GM10847 (cell line): ENCODE measurements around the gene TADA2A.

Experiments
- POLR2A ChIP-seq: IDR thresholded peaks from 2 replicates; pipeline ENCODE4 v1.6.1; 2011; ENCODE audit not compliant: insufficient read length; ENCODE audit errors: extremely low read depth

The TADA2A gene

DNA sequence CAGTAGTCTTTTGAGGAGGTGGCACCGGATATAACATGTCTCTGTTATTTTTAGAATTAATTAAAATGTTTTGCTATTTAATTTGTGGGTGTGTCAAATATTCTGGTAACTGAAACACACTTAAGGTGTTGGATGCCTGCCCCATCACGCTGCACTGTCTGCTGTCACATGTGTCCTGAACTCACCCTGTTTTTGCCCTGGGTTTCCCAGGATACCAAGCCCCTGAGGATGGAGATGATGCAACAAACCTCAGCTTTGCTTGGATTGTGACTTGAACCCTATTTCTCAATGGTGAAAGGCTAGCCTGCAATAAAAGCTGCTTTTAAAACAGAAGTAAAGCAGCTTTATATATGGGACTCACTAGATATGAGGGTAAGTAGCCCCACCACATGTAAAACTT is 71.5 kb downstream of the TADA2A start:
- TF ChIP-seq POLR2A: no peak

DNA sequence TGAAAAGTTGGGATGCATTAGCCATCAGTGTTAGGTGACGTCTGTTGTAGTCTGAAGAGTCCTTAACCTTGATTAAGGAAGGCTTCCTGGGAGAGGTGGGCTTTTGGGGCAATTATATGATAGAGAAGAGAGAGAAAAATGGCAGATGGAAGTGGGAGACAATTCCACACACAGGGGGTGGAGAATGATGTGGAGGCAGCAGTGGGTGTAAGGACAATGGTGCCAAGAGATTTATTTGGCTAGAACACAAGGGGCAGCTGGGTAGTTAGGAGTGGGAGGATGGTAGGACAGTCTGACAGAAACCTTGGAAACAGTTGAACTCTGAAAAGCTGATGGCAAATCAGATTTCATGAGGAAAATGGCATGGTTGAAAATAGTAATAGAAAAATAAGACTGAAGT is 72.3 kb downstream of the TADA2A start:
- no peak for TF ChIP-seq POLR2A

DNA sequence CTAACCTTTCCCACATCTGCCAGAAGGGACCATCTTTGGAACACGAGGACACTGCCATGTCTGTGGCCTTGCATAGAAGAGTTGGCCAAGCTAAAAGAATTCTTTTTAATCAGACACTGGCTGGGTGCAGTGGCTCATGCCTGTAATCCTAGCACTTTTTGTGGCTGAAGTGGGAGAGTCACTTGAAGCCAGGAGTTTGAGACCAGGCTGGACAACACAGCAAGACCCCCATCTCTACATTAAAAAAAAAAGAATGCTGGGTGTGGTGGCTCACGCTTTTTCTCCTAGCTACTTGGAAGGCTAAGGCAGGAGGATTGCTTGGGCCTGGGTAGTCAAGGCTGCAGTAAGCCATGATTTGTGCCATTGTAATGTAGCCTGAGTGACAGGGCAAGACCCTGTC is 73.7 kb downstream of the TADA2A start:
- no peak for TF ChIP-seq POLR2A

DNA sequence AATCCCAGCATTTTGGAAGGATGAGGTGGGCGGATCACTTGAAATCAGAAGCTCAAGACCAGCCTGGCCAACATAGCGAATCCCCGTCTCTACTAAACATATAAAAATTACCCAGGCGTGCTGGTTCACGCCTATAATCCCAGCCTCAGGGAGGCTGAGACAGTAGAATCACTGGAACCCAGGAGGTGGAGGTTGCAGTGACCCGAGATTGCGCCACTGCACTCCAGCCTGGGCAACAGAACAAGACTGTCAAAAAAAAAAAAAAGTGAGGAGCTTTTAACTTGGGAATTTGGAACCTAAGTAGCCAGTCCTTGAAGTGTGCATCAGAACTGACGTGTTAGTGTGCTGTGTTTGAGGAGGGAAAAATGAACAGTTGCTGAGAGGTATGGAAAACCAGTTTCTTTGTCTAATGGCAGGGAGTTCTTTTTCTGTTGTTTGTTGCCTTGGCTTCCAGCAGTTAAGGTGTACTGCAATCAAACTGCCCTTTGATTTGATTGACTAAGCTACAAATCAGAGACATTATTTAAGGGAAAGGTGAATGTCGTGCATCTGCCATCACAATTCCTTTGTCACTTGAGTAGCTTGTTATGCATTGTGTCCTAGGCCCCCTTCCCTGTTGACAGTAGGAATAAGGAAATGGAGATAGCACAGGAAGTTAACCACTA is 74.4 kb downstream of the TADA2A start:
- TF ChIP-seq POLR2A: no peak

DNA sequence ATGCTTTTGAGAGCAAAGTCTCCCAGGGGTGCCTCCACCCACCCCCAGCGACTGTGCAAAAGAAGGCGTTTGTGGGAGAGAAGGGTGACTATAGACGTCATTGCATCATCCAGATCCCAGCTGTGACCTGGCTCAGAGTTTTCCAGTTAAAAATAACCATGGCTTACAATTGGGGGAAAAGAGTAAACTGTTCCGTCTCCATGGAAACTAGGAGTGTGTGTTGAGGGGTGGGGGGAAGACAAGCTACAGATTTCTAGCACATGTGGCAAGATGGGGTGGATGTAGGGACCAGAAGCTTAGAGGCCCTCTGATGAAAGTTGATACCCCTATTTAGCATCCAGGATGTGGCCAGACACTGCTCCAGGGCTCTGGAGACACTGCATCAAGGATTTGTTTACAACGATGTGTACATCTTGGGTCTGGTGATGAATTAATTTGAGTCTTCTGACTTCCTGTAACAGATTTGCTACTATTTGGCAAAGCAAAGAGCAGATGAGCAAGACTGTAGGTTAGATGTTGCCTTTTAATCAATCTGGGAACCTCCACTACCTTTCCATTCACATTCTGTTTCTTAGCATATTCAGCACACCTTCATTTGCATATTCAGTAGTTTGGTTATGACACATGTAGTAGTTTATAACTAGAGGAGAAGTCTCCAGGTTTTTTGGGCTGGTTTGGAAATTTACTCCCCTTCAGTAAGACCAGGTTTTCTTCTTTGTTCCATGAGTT is 76.8 kb downstream of the TADA2A start:
- no peak for TF ChIP-seq POLR2A

DNA sequence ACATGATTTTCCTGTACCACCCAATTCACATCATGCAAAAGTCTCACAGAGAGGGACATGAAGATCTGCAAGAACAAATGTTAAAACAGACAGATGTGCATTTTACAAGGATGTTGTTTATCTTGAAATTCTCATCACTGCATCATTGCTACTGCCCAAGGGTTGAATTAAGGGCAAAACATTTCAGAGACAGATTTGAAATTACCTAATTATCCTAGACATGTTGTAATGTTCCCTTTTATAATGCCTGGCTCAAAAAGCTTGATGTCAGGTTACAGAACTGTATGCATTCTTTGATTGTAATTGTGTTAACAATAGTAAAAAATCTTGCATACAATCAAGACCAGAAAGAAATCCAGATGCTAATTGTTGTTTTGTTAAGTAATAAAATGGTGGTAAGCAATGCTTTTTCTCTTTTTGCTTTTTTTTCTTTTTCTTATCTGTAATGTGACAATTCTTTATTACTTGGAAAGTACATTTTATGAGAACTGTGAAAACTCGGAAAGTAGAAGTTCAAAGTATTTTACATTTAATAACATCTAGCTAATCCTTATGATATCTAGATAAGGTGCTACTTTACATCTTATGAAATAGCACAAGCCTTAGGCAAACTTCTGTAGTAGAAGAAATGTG is 79.4 kb downstream of the TADA2A start:
- no peak for TF ChIP-seq POLR2A

DNA sequence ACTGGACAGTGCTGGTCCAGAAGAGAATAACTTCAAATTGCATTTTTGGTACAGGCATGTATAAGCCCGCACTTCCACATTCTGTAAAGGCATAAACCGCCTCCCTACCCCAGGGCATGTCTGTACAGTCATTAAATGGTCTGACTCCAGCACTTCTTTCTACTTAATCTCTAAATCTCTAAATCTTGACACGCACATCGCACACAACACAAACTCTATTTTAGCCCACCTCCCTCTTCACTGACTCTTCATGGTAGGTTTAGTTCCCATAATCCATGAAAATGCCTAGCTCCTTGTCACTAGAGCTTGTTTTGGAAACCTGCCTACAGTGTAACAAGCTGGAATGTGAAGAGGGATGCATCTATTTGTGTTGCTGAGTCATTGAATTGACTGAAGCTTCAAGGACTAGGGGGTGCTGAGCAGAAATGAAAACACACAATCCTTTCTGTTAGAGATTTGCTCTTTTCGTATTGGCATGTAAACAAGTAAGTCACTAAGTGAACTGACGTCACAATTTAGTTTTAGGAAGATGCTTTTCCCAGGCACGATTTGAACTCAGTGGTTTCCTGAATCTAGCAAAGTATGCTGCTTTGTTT is 81.4 kb downstream of the TADA2A start:
- TF ChIP-seq POLR2A: no peak

DNA sequence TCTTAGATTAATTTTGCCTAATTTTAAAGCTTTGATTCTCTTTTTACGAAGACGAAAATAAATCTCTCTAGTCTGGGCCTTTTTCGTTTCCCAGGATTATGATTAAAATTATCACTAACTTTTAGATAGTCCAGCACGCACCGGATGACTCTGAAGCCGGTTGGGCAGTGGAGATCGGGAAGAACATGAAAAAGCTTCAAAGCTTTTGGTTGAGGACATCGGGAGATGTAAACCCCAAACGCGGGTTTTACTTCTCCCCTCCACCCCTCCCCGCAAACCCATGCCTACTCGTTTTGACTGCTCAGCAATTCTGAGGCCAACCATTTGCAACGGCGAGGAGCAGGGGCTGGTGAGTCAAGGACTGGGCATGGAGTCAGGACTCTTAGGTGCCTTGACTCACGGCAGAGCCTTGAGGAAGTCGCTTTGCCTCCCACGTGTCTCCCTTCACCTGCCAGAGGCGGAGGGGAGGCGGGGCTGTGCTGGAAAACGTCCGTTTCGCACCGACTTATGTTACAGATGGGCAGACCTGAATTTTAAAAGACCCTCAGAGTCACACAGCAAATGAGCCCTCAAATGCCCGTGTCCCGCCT is 82.0 kb downstream of the TADA2A start:
- no peak for TF ChIP-seq POLR2A

DNA sequence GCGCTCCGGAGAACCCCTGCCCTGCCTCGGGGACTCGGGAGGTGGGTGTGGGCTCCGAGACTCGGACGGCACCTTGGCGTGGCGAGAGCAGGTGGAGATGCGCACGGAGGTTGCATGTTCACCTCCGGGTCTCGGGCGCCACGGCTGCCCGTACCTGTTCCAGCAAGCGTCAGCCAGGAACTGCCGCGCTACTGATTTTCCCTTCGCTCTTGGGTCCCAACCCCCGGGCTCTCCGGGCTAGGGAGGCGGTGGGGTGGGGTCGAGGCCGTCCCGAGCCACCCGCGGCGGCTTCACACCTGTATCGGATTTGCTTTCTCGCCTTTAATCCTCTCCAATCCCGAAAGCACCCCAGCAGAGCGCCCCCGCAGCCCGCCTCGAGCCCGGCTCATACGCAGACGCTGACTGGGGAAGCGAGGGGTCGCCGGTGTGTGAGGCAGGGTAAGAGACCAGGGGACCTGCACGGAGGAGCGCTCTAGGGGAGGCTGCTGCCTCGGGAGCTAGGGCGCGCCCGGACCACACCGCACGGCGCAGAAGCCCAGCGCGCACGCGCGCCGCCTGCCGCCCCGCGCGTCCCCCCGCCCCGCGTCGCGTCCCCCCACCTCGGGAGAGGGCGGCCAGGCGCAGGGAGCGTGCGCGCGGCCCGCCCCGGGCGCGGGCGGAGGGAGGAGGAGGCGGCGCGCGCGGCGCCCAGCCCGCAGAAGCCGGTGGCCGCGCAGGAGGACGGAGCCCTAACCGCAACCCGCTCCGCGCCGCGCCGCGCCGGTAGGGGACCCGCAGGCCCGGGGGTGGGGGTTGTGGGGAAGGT is 82.7 kb downstream of the TADA2A start, which contains the start of gene DUSP14:
DUSP14 (plus strand) TSS at position 695 of the 805 bp plus-strand sequence. CDS start 22,382 bp downstream, outside the sequence.
- TF ChIP-seq POLR2A: peak; percentile 55

DNA sequence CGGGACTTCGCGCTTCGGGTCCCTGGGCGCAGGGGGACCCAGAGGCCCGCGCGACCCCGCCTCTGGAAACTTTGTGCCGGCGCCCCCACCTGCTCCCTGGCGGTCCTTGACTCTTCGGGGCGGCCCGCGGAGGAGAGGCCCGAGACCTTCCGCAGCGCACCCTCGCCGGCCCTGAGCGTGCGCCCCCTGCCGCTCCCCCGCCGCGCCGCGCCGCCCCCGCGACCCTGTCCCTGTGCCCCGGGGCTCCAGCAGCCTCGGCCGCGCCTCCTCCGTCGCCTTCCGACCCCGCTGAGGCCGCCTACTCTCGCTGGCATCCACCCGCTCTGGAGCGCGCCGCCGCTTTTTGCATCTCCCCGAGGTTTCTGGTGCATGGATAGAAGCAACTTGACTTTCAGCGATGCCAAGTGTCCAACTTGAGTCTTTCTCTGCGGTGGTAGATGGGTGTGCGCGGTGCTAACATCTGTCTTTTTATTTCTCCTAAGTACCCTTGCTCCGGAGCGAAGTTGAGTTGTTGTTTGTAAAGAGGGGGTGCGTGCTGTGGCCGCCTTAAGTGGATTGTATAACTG is 83.4 kb downstream of the TADA2A start:
- TF ChIP-seq POLR2A: no peak

DNA sequence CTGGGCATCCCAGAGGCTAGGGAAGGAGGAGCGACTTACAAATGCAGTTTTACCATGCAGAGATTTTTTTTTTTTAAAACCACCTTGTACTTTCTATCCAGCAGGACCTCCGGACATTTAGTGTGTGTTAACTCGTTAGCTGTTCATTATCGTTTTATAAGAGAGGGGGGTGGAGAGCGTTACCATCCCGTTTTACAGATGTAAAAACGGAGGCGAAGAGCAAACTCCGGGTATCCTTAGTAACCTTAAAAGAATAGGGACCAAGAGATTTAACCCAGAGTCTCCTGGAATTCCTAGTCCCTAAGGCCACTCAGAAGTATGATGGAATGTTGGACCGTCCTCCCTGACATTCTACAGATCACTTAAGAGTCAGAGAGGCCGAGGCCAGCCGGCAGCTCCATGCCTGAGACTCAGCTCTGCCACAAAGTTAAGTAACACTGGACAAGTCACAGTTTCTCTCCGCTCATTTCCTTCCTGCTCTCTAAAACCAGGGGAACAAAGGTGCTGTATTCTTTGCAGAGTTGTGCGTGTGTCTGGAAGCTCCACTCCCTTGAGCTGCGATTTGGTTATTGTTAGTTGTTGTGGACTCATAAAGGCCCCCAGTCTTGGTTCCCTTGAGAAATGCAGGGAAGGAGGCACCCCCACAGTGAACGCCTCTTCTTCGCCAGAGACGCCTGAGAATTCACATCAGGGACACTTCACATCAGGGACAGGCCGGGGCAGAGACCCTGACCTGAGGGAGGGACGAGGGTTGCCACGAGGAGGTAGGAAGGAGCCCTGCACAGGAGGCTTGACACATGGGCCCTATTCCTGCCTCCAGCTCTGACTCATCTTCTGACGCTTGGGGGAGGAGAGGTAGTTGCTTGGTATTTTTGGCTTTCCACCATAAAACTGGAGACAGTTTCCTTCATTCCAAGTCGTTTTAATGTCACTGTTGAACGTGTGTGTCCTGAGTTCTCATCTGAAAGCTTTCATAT is 84.2 kb downstream of the TADA2A start:
- no peak for TF ChIP-seq POLR2A

DNA sequence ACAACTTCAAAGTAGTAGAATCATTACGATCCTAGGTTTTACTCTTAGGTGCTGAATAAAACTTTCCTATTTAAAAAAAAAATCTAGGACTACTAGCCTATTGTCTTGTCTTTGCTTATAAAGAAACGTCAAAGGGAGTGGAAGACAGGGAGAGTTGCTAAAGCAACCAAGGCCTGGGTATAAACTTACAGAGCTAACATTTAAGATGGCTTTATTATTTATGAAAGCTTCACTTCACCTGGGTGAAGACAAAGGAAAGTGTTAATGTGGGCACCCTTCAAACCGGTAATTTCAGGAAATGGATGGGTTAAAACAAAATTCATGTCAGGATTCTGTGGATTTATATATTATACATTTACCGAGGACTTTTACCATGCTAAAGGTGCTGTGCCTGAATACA is 85.5 kb downstream of the TADA2A start:
- no peak for TF ChIP-seq POLR2A

DNA sequence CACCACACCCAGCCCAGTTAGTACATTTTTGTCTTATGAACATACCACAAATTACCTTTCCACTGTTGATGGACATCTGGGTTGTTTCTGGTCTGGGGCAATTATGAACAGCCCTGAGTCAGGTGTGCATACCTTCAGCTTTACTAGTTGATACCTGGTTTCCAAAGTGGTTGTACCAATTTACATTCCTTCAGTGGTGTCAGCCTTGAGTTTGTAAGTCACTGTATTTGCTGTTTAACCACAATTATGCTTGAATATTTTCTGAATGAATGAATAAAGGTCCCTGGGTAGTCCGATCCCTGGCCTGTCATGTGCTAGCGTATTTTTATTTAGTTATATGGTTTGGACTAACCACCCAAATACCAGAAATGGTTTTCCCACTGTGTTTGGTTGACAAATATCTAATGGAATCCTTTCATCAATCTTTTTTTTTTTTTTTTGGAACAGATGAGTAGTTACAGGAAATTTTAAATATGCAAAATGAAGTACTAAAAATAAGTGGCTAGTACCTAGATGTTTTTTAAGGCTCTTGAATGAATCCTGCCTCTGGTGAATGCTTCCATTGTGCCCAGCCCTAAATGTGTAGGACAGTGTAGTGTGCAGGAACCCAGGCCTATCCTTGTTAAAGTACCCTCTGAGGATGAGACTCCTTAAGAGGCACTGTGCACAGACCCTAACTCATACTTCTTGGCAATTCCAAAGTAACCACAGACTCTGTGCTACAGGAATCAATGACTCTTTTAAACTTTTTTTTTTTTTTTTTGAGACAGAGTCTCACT is 86.8 kb downstream of the TADA2A start:
- TF ChIP-seq POLR2A: no peak

DNA sequence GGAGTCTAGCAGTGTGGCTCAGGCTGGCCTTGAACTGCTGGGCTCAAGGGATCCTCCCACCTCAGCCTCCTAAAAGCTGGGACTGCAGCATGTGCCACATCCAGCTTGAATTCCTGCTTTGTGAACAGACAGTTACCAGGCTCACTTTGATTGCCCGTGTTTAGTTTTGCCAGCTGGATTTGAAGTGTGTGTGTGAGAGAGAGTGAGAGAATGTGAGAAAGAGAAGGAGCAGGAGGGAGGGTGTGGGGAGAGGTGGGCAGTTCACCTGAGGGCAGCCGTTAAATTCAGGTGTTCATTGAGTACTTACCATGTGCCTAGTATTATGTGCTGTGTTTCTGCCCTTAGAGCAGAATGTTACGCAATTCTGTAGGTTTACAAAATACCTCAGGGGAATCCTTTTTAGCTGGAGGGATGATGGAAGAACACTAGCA is 87.7 kb downstream of the TADA2A start:
- TF ChIP-seq POLR2A: no peak
